NCI-H1105 treated with DMSO at 0.1 percent for 48 hours (cell line): ENCODE results near the gene B4GALNT4.
A peak's percentile ranks its signal among the peaks of the same experiment; 100 is the strongest.
"Not testable (repeated sequence)": the region's sequence is repeated elsewhere in the genome, so short reads cannot be mapped to it uniquely, and the experiment has no call there.

Experiments used
- DNase-seq: peaks from one replicate; lab custom pipeline; 2025; lab: John Stamatoyannopoulos, UW

The B4GALNT4 gene, protein sequence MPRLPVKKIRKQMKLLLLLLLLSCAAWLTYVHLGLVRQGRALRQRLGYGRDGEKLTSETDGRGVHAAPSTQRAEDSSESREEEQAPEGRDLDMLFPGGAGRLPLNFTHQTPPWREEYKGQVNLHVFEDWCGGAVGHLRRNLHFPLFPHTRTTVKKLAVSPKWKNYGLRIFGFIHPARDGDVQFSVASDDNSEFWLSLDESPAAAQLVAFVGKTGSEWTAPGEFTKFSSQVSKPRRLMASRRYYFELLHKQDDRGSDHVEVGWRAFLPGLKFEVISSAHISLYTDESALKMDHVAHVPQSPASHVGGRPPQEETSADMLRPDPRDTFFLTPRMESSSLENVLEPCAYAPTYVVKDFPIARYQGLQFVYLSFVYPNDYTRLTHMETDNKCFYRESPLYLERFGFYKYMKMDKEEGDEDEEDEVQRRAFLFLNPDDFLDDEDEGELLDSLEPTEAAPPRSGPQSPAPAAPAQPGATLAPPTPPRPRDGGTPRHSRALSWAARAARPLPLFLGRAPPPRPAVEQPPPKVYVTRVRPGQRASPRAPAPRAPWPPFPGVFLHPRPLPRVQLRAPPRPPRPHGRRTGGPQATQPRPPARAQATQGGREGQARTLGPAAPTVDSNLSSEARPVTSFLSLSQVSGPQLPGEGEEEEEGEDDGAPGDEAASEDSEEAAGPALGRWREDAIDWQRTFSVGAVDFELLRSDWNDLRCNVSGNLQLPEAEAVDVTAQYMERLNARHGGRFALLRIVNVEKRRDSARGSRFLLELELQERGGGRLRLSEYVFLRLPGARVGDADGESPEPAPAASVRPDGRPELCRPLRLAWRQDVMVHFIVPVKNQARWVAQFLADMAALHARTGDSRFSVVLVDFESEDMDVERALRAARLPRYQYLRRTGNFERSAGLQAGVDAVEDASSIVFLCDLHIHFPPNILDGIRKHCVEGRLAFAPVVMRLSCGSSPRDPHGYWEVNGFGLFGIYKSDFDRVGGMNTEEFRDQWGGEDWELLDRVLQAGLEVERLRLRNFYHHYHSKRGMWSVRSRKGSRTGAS

GRCh38 chr11:369336-370018 is at the start of gene B4GALNT4:
B4GALNT4 (plus strand) TSS chr11:369499; CDS start chr11:369804, 305 bp downstream.
- DNase-seq, result peak; percentile 27

- DNase-seq, result not testable (repeated sequence)
These were observed 49.4 kb upstream of the B4GALNT4 start for GRCh38 chr11:319888-320273.

- DNase-seq, result no peak
These were observed 45.1 kb upstream of the B4GALNT4 start for GRCh38 chr11:324156-324555.

- DNase-seq, result not testable (repeated sequence)
These were observed 44.4 kb upstream of the B4GALNT4 start for GRCh38 chr11:324593-325517.

DNA sequence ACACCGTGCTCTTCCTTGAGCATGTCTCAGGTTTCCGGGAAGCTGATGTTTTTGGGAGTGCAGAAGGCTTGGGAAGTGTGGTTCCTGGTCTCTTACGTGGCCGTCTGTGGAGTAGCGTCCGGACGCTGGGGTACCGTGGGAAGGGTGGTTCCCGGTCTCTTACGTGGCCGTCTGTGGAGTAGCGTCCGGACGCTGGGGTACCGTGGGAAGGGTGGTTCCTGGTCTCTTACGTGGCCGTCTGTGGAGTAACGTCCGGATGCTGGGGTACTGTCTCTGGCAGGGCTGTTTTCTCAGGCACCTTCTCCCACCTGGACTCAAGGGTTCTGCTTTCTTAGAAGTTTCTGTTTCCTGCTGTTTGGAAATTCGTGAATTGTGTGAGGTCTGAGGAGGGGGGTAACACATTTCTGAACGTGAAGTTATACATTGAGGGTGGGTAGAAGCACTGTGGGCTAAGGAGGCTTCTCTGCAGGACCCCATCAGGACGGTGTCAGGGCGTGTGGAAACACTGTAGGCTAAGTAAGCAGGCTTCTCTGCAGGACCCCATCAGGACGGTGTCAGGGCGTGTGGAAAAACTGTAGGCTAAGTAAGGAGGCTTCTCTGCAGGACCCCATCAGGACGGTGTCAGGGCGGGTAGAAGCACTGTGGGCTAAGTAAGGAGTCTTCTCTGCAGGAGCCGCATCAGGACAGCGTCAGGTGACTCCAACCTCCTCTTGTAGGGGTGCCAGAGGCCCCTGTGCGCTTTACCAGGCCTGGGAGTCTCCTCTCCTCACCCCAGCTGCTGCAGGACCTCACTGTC is 43.3 kb upstream of the B4GALNT4 start:
- no peak for DNase-seq

- no peak for DNase-seq
These were observed 42.8 kb upstream of the B4GALNT4 start for GRCh38 chr11:326592-326841.

DNA sequence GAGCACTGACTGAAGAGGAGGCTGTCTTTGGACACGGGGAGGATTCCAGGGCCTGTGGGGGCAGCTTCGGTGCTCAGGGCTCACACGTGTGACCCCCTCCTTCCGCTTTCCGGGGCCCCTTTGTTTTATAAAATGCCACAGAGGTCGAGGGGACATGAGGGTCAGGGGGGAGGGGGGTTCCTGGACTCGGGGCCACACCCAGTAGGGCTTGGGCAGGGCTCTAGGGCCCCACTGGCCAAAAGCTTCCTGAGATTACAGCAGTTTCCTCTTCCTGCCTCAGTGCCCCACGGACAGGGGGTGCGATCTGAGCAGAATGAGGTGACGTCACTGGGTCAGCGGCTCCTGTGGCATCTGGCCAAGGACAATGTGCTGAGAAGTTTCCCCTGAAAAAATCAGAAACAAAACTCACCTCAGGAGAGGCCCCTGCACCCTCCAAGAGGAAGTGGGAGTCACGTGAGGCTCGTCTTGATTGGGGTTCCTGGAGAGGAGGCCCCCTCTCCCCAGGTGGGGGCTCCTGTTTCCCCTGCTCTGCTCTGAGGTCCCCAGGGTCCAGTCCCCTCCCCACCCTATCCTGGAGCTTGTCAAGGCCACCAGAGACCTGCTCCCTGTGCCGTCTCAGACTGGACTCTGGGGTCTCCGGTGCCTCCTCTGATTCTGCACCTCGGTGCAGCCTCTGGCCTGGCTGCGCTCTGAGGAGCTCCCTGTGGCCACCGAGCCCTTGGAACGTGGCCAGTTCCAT is 42.3 kb upstream of the B4GALNT4 start:
- no peak for DNase-seq

- no peak for DNase-seq
These were observed 41.7 kb upstream of the B4GALNT4 start for GRCh38 chr11:327581-327923.

GRCh38 chr11:328012-328411 is 41.3 kb upstream of the B4GALNT4 start:
- DNase-seq, result no peak

DNA sequence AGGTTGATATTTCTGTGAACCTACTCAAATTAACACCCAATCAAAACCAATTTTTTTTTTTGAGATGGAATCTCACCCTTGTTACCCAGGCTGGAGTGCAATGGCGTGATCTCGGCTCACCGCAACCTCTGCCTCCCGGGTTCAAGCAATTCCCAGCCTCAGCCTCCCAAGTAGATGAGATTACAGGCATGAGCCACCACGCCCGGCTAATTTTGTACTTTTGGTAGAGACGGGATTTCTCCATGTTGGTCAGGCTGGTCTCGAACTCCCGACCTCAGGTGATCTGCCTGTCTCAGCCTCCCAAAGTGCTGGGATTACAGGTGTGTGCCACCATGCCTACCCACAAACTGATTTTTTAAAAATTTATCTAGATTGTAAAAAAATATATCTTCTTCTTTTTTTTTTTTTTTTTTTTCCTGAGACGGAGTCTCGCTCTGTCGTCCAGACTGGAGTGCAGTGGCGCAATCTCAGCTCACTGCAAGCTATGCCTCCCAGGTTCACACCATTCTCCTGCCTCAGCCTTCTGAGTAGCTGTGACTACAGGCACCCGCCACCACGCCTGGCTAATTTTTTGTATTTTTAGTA is 40.7 kb upstream of the B4GALNT4 start:
- not testable (repeated sequence) for DNase-seq

GRCh38 chr11:329886-330253 is 39.4 kb upstream of the B4GALNT4 start:
- DNase-seq, result no peak

- DNase-seq, result no peak
These were observed 39.0 kb upstream of the B4GALNT4 start for GRCh38 chr11:330307-330693.

DNA sequence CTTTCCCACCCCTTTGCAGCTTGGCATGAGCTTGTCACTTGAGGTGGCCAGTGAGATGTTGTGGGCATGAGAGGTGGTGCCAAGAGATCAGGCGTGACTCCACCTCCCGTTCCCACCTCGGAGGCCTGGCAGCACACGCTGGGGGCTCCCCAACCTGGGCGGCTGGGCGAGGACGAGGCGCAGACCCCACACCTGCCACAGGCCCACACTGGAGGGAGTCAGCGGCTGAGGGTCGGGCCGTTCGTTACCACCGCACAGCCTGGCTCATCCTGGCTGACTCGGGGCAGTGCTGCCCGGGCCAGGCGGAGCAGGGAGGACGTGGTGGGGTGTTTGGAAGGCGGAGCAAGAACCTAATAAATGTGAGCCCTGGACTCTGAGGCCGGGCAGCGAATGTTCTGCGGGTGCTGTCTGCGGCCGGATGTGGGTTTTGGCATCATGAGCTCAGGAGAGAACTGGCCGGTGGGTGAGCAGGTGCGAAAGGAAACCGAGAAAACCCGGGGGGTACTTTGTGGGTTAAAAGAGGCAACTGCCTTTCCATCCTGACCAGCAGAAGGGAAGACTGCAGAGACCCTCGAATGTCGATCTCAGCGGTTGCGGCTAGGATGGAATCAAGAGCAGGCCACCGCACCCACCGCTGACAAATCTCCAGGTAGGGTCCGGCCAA is 38.5 kb upstream of the B4GALNT4 start:
- no peak for DNase-seq

- DNase-seq, result no peak
These were observed 37.8 kb upstream of the B4GALNT4 start for GRCh38 chr11:331358-332060.

DNA sequence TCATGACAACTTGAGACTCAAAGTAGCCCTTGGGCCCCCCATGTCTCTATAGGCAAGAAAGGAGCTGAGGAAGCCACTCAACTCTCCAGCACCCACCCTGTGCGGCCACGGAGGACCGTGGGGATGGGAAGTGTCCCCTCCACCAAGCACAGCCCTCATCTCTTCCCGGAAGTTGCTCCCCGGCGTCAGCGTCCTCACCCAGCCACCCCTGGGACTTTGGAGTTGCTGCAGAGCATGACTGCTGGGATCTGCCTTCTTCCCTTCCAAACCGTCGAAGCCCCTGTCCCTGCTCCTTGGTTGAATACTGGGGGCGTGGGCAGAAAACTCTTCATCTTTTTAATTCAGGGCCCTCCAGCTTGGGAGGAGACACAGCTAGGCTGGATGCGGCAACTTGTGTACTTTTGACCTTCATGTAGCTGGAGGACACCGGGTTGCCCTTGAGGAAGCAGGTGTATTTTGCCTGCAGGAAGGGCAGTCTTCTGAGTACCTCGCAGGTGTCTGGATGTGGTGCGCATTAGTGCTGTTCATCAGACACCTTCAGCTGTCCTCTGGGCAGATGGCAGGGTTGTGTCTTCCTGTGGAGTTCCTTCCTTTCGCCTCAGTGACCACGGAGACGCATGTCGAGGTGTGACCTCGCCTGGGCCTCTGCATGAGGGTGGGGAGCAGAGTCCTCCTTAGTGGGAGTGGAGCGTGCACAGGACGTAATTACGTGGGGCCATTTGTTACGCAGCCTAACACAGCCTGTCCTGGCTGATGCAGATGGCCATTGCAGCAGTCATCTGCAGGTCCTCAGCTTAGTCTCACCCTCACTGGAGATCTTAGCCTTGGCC is 36.4 kb upstream of the B4GALNT4 start:
- no peak for DNase-seq

DNA sequence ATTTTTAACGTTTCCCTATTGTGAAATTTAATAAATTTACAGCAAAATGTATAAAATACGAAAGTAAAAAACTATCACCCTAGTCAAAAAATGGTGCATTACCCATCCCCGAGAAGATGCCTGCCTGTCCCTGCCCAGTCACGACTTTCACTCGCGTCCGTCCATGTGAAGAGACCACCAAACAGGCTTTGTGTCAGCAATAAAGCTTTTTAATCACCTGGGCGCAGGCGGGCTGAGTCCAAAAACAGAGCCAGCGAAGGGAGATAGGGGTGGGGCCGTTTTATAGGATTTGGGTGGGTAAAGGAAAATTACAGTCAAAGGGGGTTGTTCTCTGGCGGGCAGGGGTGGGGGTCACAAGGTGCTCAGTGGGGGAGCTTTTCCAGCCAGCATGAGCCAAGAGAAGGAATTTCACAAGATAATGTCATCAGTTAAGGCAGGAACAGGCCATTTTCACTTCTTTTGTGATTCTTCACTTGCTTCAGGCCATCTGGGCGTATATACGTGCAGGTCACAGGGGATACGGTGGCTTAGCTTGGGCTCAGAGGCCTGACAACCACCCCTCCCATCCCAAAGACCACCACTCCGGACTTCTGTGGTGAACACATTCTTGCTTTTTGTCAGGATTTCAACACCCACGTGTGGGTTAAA is 35.6 kb upstream of the B4GALNT4 start:
- DNase-seq, result not testable (repeated sequence)
